Astrocyte of the cerebellum (primary cell): ENCODE measurements around the gene GALNT4.

Source experiments
- DNase-seq: peaks from one replicate; pipeline ENCODE4 v3.0.0-alpha.2; 2011; ENCODE audit warnings: low read depth
- H3K4me3 ChIP-seq: 2 replicates; pipeline ENCODE4 v1.5.1; 2011; ENCODE audit warnings: mild to moderate bottlenecking, low read depth, low read length, moderate library complexity
- in situ Hi-C: cut with HindIII; loops from 2 replicates; pipeline ENCODE4 v1.10.0; 2017; ENCODE audit warnings: low sequenced_read_pairs
- TF ChIP-seq, protein P1 (sequence below): IDR thresholded peaks from 2 replicates; pipeline ENCODE4 v1.5.1; 2012; ENCODE audit warnings: low read length, low read depth, moderate library complexity, mild to moderate bottlenecking; ENCODE audit errors: missing control alignments

The GALNT4 gene

DNA sequence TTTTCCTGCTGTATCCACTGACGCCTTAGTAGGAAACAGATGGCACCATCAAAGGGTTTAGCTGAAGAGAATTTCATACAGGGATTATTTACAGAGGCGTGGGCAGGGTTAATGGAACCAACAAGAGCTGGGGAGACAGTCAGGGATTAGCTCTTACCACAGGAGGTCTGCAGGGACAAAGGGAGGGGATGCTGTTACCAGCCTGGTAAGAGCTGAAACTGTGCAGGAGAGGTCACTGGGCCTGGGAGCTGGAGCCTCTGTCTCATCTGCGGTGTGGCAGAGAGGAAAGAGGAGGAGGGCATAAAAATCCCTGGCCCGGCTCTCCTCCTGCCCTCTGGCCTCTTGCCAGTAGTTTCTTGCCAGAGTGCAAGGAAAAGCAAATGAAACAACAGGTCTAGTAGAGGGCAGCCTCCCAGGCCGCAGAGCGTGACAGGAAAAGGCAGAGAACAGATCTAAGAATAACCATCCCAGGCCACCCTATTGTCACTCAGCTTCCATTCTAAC is 20.1 kb upstream of the GALNT4 start:
- in situ Hi-C loops, result no loop called here
- peak; percentile 12 for DNase-seq
- H3K4me3 ChIP-seq, result no peak overlapping the region
- TF ChIP-seq, protein P1, sequence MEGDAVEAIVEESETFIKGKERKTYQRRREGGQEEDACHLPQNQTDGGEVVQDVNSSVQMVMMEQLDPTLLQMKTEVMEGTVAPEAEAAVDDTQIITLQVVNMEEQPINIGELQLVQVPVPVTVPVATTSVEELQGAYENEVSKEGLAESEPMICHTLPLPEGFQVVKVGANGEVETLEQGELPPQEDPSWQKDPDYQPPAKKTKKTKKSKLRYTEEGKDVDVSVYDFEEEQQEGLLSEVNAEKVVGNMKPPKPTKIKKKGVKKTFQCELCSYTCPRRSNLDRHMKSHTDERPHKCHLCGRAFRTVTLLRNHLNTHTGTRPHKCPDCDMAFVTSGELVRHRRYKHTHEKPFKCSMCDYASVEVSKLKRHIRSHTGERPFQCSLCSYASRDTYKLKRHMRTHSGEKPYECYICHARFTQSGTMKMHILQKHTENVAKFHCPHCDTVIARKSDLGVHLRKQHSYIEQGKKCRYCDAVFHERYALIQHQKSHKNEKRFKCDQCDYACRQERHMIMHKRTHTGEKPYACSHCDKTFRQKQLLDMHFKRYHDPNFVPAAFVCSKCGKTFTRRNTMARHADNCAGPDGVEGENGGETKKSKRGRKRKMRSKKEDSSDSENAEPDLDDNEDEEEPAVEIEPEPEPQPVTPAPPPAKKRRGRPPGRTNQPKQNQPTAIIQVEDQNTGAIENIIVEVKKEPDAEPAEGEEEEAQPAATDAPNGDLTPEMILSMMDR, result no peak

DNA sequence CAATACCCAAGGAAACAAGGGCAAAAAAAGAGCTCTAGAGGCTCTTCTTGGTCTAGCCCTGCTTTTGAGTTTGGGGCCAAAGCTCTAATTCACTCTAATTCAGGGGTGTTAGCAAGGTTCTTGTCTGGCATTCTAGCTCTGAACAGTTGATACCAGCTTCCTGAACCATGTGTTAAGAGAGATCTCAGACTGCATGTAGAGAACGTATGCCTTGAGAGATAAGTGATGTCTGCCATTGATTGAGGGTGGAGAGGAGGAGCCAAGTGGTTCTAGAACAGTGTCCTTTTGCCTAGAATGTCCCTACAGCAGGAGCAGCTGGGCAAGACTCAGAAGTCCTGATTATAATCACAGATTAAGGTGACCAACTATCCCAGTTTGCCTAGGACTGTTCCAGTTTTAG is 19.4 kb upstream of the GALNT4 start:
- no peak overlapping the region for H3K4me3 ChIP-seq
- TF ChIP-seq, protein P1, result no peak
- no peak for DNase-seq
- in situ Hi-C loops, result no loop called here

DNA sequence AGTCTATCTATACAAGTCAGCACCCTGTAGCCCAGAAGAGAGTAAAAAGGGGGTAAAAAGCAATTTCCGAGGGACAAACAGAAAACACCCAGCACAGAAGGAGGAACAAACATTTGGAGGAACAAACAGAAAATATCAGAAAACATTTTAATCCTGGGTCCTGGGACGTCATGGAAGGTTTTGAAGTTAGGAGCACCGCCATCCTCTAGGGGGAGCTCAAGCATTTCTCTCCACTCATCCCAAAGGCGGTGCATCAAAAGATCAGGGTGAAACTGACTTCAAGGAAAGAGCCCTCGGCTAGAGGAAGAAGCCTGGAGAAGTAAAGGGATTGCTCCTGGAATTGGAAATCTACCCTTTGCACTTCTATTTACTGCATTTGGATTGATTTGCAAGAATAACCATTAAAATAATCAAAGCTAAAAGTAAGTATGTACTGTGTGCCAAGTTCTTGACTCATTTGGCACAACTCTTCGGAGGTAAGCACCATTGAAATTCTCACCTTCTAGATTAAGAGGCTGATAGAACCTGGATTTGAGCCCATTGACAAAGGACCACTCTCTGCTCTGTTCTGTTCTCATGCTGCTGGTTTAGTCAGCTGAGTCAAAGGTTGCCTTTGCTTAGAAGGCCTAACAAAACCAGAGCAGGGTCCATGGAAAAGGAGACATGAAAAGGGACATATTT is 18.5 kb upstream of the GALNT4 start:
- peak; percentile 83 for DNase-seq
- no peak overlapping the region for H3K4me3 ChIP-seq
- in situ Hi-C loops, result no loop called here
- TF ChIP-seq, protein P1, result peak; percentile 90

DNA sequence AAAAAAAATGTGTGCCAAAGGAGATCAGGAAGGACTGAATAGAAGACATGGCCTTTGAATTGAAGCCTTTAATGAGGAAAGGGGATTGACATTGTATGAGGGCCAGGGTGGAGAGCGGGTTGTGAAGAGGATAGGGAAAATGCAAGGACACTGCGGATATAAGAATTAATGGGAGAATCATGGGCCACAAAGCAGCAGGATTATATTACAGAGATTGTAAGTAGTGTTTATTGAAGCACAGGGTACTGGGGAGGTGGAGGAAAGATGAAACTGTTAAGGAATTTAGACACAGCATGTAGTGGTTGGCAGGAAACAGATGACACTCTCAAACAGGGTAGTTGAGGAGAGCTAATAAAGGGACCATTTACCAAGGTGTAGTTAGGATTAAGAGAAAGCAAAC is 17.6 kb upstream of the GALNT4 start:
- TF ChIP-seq, protein P1, result no peak
- no peak overlapping the region for H3K4me3 ChIP-seq
- no peak for DNase-seq
- in situ Hi-C loops, result no loop called here

DNA sequence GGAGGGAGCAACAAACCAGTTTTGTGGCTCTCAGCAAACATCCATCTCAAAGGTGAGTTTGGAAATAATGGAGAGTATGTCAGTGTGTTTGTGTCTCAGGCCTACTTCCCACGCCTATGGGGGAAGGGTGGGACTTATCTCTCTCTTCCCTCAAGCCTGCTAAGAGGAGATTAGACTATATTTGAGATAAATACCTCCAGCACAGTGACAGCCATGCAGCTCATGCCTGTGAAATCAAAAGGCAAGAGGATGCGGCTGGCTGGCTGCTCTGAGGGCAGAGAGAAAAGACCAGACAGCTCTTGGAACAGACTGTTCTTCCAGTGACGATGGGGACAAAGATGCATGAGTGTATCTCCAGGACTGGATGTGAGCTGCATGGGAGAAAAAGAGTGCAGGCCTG is 16.0 kb upstream of the GALNT4 start:
- in situ Hi-C loops, result no loop called here
- TF ChIP-seq, protein P1, result no peak
- H3K4me3 ChIP-seq, result no peak overlapping the region
- no peak for DNase-seq

DNA sequence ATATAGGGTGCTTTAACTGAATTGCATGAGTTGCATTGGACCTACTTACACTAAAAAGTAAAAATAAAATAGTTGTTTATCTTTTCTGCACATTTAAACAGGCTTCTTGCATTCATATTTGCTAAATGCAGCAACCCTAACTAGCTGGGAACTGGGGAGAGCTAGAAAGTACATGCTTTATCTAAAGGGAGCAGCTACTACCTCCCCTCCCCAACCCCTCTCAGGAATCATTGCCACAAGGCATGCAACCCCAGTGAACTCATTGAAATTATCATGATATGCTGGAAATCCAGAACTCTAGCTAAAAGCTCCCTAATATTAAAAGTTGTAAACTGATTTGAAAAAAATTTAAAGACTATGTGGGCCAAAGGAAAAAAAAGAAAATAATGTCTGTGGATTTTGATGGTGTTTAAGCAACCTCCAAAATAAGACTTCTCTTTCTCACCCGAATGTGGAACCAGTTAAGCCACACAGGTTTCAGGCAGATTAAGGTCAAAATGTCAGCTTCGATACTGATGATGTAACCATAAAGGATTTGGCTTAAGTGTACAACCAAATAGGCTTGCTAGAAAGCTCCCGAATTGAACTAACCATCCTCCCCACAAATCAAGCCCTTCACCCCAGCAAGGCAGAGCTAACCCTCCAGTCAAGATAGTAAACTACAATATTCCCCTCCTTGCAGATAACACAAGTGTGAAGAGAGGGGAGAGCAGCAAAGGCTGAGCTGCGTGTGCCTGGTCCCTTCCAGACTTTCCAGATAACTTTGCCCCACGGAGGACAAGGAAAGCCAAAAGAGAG is 15.0 kb upstream of the GALNT4 start:
- in situ Hi-C loops, result no loop called here
- DNase-seq, result no peak
- no peak overlapping the region for H3K4me3 ChIP-seq
- TF ChIP-seq, protein P1, result no peak
